ENCODE measurements around the gene ORM2.

ORM2 gene

GRCh38 chr9:114369216-114370130 lies 39.8 kb downstream of the ORM2 start:
- peak overlapping the region; percentile 65 for H3K4me3 ChIP-seq (ENCODE audit: low read length)
- TF ChIP-seq EZH2phosphoT487 (IDR thresholded peaks at IDR 0.05; ENCODE audit: low read depth) (no peak), CTCF (IDR thresholded peaks at IDR 0.05; ENCODE audit: low read depth, low read length) (no peak)
- H3K4me1 ChIP-seq (ENCODE audit: low read length) = peaks cover 97% of the 10 kb centered on the region
- H2AFZ ChIP-seq (ENCODE audit: low read depth, low read length) = no peak overlapping the region
- H3K27me3 ChIP-seq (ENCODE audit: low read depth, low read length) = no peaks in the 10 kb centered on the region
- H3K4me2 ChIP-seq (ENCODE audit: low read length) = peak overlapping the region; percentile 92
- H3K36me3 ChIP-seq (replicated peaks; ENCODE audit: low read depth, low read length) = peaks cover 79% of the 10 kb centered on the region
- no peaks in the 10 kb centered on the region for H4K20me1 ChIP-seq (ENCODE audit: insufficient read depth, low read length)
- no peaks in the 10 kb centered on the region for H3K9me3 ChIP-seq (ENCODE audit: insufficient read depth, low read length)
- H3K9ac ChIP-seq (ENCODE audit: low read length) = peak overlapping the region; percentile 91
- H3K79me2 ChIP-seq (ENCODE audit: low read length) = peaks cover 83% of the 10 kb centered on the region
- H3K27ac ChIP-seq (ENCODE audit: low read length) = peak overlapping the region; percentile 96

- Histone ChIP-seq H3K4me1 (ENCODE audit: low read length) (peaks cover 98% of the 10 kb centered on the region), H3K27me3 (ENCODE audit: low read depth, low read length) (no peaks in the 10 kb centered on the region), H3K4me3 (ENCODE audit: low read length) (peak overlapping the region; percentile 65), H4K20me1 (ENCODE audit: insufficient read depth, low read length) (peaks cover 5% of the 10 kb centered on the region; the same call in 1 of the 2 replicates), H3K79me2 (ENCODE audit: low read length) (peaks cover 84% of the 10 kb centered on the region), H3K36me3 (replicated peaks; ENCODE audit: low read depth, low read length) (peaks cover 76% of the 10 kb centered on the region), H3K4me2 (ENCODE audit: low read length) (peak overlapping the region; percentile 92), H3K9ac (ENCODE audit: low read length) (peak overlapping the region; percentile 91), H2AFZ (ENCODE audit: low read depth, low read length) (no peak overlapping the region), H3K9me3 (ENCODE audit: insufficient read depth, low read length) (no peaks in the 10 kb centered on the region), H3K27ac (ENCODE audit: low read length) (peak overlapping the region; percentile 96)
- TF ChIP-seq EZH2phosphoT487 (IDR thresholded peaks at IDR 0.05; ENCODE audit: low read depth) (no peak), CTCF (IDR thresholded peaks at IDR 0.05; ENCODE audit: low read depth, low read length) (no peak)
Measured at GRCh38 chr9:114370251-114370967, 40.7 kb downstream of the ORM2 start.

GRCh38 chr9:114370968-114371320 lies 41.3 kb downstream of the ORM2 start:
- TF ChIP-seq EZH2phosphoT487 (IDR thresholded peaks at IDR 0.05; ENCODE audit: low read depth) (no peak), CTCF (IDR thresholded peaks at IDR 0.05; ENCODE audit: low read depth, low read length) (no peak)
- Histone ChIP-seq H3K27me3 (ENCODE audit: low read depth, low read length) (no peaks in the 10 kb centered on the region), H3K4me1 (ENCODE audit: low read length) (peaks cover 97% of the 10 kb centered on the region), H3K36me3 (replicated peaks; ENCODE audit: low read depth, low read length) (peaks cover 71% of the 10 kb centered on the region), H3K27ac (ENCODE audit: low read length) (peak overlapping the region; percentile 96), H3K4me3 (ENCODE audit: low read length) (no peak overlapping the region), H3K9ac (ENCODE audit: low read length) (peak overlapping the region; percentile 91), H3K79me2 (ENCODE audit: low read length) (peaks cover 80% of the 10 kb centered on the region), H3K9me3 (ENCODE audit: insufficient read depth, low read length) (no peaks in the 10 kb centered on the region), H4K20me1 (ENCODE audit: insufficient read depth, low read length) (peaks cover 7% of the 10 kb centered on the region; the same call in 1 of the 2 replicates), H3K4me2 (ENCODE audit: low read length) (peak overlapping the region; percentile 92), H2AFZ (ENCODE audit: low read depth, low read length) (no peak overlapping the region)

All from OCI-LY3 (cell line).